SU-DHL-6 (cell line): ENCODE data around the gene SLCO3A1.

Experiments
- H2AFZ ChIP-seq: fragments of 200-600 bp; sonication (generic); 2 replicates; pipeline ENCODE4 v1.6.1; 2014; ENCODE audit warnings: low read depth, mild to moderate bottlenecking, moderate library complexity, mixed read lengths, antibody characterized with exemption, low read length; ENCODE audit not compliant: severe bottlenecking
- H3F3A ChIP-seq: fragments of 200-600 bp; shearing (Covaris generic); 2 replicates; pipeline ENCODE4 v1.6.0; 2016; ENCODE audit warnings: antibody characterized with exemption, mild to moderate bottlenecking; ENCODE audit not compliant: insufficient read depth
- H3K27ac ChIP-seq: fragments of 200-600 bp; sonication (generic); 2 replicates; pipeline ENCODE4 v1.5.1; 2016; ENCODE audit warnings: low read depth, mild to moderate bottlenecking, low read length, moderate library complexity, mixed read lengths
- H3K27me3 ChIP-seq: fragments of 200-600 bp; sonication (generic), shearing (Covaris generic); 2 replicates; pipeline ENCODE4 v1.6.0; 2014; ENCODE audit warnings: mild to moderate bottlenecking, low read length
- H3K36me3 ChIP-seq: fragments of 200-600 bp; sonication (generic); 2 replicates; pipeline ENCODE4 v1.6.1; 2014; ENCODE audit warnings: mild to moderate bottlenecking, low read length, mixed read lengths
- H3K4me2 ChIP-seq: fragments of 300-600, 200-600 bp; shearing (Covaris generic), sonication (generic); 2 replicates; pipeline ENCODE4 v1.6.0; 2014; ENCODE audit warnings: low read length, low read depth, mild to moderate bottlenecking; ENCODE audit not compliant: poor library complexity, severe bottlenecking
- H3K4me3 ChIP-seq: fragments of 200-600 bp; sonication (generic); 2 replicates; pipeline ENCODE4 v1.5.1; 2014; ENCODE audit warnings: antibody characterized with exemption, low read length, mild to moderate bottlenecking, mixed read lengths; ENCODE audit not compliant: insufficient read depth, poor library complexity, severe bottlenecking
- H3K79me2 ChIP-seq: fragments of 200-600 bp; sonication (generic); 2 replicates; pipeline ENCODE4 v1.6.1; 2014; ENCODE audit warnings: mild to moderate bottlenecking, low read length, moderate library complexity; ENCODE audit not compliant: insufficient read depth
- H3K9ac ChIP-seq: fragments of 200-600 bp; sonication (generic); 2 replicates; pipeline ENCODE4 v1.7.0; 2014; ENCODE audit warnings: mild to moderate bottlenecking, low read length
- H3K9me2 ChIP-seq: fragments of 200-600 bp; sonication (generic); replicated peaks from 2 replicates; pipeline ENCODE4 v1.6.1; 2014; ENCODE audit warnings: low read length; ENCODE audit not compliant: insufficient read depth
- H3K9me3 ChIP-seq: fragments of 200-600 bp; sonication (generic); 2 replicates; pipeline ENCODE4 v1.6.1; 2014; ENCODE audit warnings: low read length, mixed read lengths; ENCODE audit not compliant: insufficient read depth
- H4K20me1 ChIP-seq: fragments of 200-600 bp; sonication (generic); 2 replicates; pipeline ENCODE4 v1.6.1; 2014; ENCODE audit warnings: low read depth, mild to moderate bottlenecking, antibody characterized with exemption, low read length, moderate library complexity, mixed read lengths
- CTCF ChIP-seq: fragments of 200-600 bp; sonication (generic); IDR thresholded peaks from one replicate; pipeline ENCODE4 v1.5.1; 2017; ENCODE audit warnings: antibody characterized with exemption, mild to moderate bottlenecking, low read length, moderate library complexity; ENCODE audit not compliant: insufficient read depth, poor library complexity, severe bottlenecking
- EZH2phosphoT487 ChIP-seq: fragments of 200-600 bp; sonication (generic), shearing (Covaris generic); conservative IDR thresholded peaks from 2 replicates; pipeline ENCODE4 v1.6.1; 2018; ENCODE audit warnings: mild to moderate bottlenecking, antibody characterized with exemption, low read length, moderate library complexity, mixed read lengths

Gene SLCO3A1

GRCh38 chr15:91890614-91891013 lies 37.1 kb downstream of the SLCO3A1 start:
- Histone ChIP-seq H3K36me3 (no peaks in the 10 kb centered on the region), H3K9me3 (no peaks in the 10 kb centered on the region), H3K9me2 (no peaks in the 10 kb centered on the region), H3K27me3 (no peaks in the 10 kb centered on the region), H3K4me2 (no peak overlapping the region), H3K79me2 (no peaks in the 10 kb centered on the region), H3K27ac (no peak overlapping the region), H3F3A (no peaks in the 10 kb centered on the region), H2AFZ (no peak overlapping the region), H4K20me1 (peaks cover 5% of the 10 kb centered on the region; the same call in 1 of the 2 replicates), H3K9ac (no peak overlapping the region), H3K4me3 (no peak overlapping the region)
- TF ChIP-seq CTCF, result no peak
- TF ChIP-seq EZH2phosphoT487, result no peak

GRCh38 chr15:91891101-91891500 lies 37.6 kb downstream of the SLCO3A1 start:
- no peaks in the 10 kb centered on the region for H3K36me3 ChIP-seq
- no peaks in the 10 kb centered on the region for H3K79me2 ChIP-seq
- H3K27me3 ChIP-seq, result no peaks in the 10 kb centered on the region
- no peak overlapping the region for H3K27ac ChIP-seq
- no peak overlapping the region for H3K4me2 ChIP-seq
- no peak overlapping the region for H2AFZ ChIP-seq
- H3K9me2 ChIP-seq, result no peaks in the 10 kb centered on the region
- H3K4me3 ChIP-seq, result no peak overlapping the region
- peaks cover 5% of the 10 kb centered on the region; the same call in 1 of the 2 replicates for H4K20me1 ChIP-seq
- no peaks in the 10 kb centered on the region for H3K9me3 ChIP-seq
- TF ChIP-seq CTCF (no peak), EZH2phosphoT487 (no peak)
- H3F3A ChIP-seq, result no peaks in the 10 kb centered on the region
- no peak overlapping the region for H3K9ac ChIP-seq

- Histone ChIP-seq H3F3A (no peaks in the 10 kb centered on the region), H3K9ac (no peak overlapping the region), H3K9me3 (no peaks in the 10 kb centered on the region), H3K79me2 (no peaks in the 10 kb centered on the region), H2AFZ (no peak overlapping the region), H3K27ac (no peak overlapping the region), H3K4me2 (no peak overlapping the region), H3K4me3 (no peak overlapping the region), H4K20me1 (peaks cover 5% of the 10 kb centered on the region; the same call in 1 of the 2 replicates), H3K36me3 (no peaks in the 10 kb centered on the region), H3K27me3 (no peaks in the 10 kb centered on the region), H3K9me2 (no peaks in the 10 kb centered on the region)
- no peak for TF ChIP-seq CTCF
- no peak for TF ChIP-seq EZH2phosphoT487
Observed at GRCh38 chr15:91891788-91892345, 38.4 kb downstream of the SLCO3A1 start.
